Ishikawa (cell line): ENCODE measurements around the gene VWF.

ENCODE experiments used
- CEBPB ChIP-seq: IDR thresholded peaks from 2 replicates; pipeline ENCODE4 v1.6.1; 2012
- CREB1 ChIP-seq: IDR thresholded peaks from 2 replicates; pipeline ENCODE4 v1.6.1; 2012; ENCODE audit warnings: low read depth
- EGR1 ChIP-seq: IDR thresholded peaks from 2 replicates; pipeline ENCODE4 v1.6.1; 2012
- EP300 ChIP-seq: IDR thresholded peaks from 2 replicates; pipeline ENCODE4 v1.6.1; 2012; ENCODE audit warnings: borderline replicate concordance
- FOXM1 ChIP-seq: IDR thresholded peaks from 2 replicates; pipeline ENCODE4 v1.6.1; 2012; ENCODE audit warnings: low read depth, borderline replicate concordance
- NFIC ChIP-seq: IDR thresholded peaks from 2 replicates; pipeline ENCODE4 v1.6.1; 2012
- RAD21 ChIP-seq: IDR thresholded peaks from 2 replicates; pipeline ENCODE4 v1.6.1; 2012; ENCODE audit warnings: low read depth
- REST ChIP-seq: IDR thresholded peaks from 2 replicates; pipeline ENCODE4 v1.6.1; 2012; ENCODE audit warnings: low read depth, mild to moderate bottlenecking
- TAF1 ChIP-seq: IDR thresholded peaks from 2 replicates; pipeline ENCODE4 v1.6.1; 2012; ENCODE audit warnings: low read depth, mild to moderate bottlenecking
- TCF12 ChIP-seq: IDR thresholded peaks from 2 replicates; pipeline ENCODE4 v1.6.1; 2012; ENCODE audit warnings: low read depth
- TEAD4 ChIP-seq: IDR thresholded peaks from 2 replicates; pipeline ENCODE4 v1.6.1; 2012
- YY1 ChIP-seq: IDR thresholded peaks from 2 replicates; pipeline ENCODE4 v1.6.1; 2012; ENCODE audit warnings: low read depth
- ZBTB7A ChIP-seq: IDR thresholded peaks from 2 replicates; pipeline ENCODE4 v1.6.1; 2012; ENCODE audit warnings: low read depth
- TF ChIP-seq, protein P1 (sequence below): IDR thresholded peaks from 2 replicates; pipeline ENCODE4 v1.6.1; 2012
- TF ChIP-seq, protein P2 (sequence below): IDR thresholded peaks from 2 replicates; pipeline ENCODE4 v1.6.1; 2012

VWF gene

DNA sequence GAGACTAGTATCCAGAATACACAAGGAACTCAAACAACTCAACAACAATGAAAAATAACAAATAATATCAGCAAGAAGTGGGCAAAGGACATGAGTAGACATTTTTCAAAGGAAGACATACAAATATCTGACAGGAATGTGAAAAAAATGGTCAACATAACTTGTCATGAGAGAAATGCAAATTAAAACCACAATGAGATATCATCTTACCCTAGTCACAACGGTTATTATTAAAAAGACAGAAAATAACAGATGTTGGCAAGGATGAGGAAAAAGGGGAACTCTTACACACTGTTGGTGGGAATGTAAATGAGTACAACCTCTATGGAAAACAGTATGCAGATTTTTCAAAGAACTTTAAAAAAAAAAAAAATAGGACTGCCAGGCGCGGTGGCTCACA lies 20.4 kb downstream of the VWF start:
- TF ChIP-seq CEBPB: no peak
- no peak for TF ChIP-seq REST
- TF ChIP-seq, protein P1, sequence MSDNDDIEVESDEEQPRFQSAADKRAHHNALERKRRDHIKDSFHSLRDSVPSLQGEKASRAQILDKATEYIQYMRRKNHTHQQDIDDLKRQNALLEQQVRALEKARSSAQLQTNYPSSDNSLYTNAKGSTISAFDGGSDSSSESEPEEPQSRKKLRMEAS: no peak
- no peak for TF ChIP-seq EGR1
- TF ChIP-seq TCF12: no peak
- no peak for TF ChIP-seq RAD21
- TF ChIP-seq ZBTB7A: no peak
- TF ChIP-seq NFIC: no peak
- no peak for TF ChIP-seq TAF1
- TF ChIP-seq TEAD4: no peak
- no peak for TF ChIP-seq EP300
- TF ChIP-seq YY1: no peak

- no peak for TF ChIP-seq EP300
- no peak for TF ChIP-seq TAF1
- TF ChIP-seq CREB1: no peak
- no peak for TF ChIP-seq REST
- no peak for TF ChIP-seq EGR1
- TF ChIP-seq, protein P2, sequence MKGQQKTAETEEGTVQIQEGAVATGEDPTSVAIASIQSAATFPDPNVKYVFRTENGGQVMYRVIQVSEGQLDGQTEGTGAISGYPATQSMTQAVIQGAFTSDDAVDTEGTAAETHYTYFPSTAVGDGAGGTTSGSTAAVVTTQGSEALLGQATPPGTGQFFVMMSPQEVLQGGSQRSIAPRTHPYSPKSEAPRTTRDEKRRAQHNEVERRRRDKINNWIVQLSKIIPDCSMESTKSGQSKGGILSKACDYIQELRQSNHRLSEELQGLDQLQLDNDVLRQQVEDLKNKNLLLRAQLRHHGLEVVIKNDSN: no peak
- no peak for TF ChIP-seq TEAD4
- no peak for TF ChIP-seq YY1
Measured at GRCh38 chr12:6099316-6099715, 25.2 kb downstream of the VWF start.

DNA sequence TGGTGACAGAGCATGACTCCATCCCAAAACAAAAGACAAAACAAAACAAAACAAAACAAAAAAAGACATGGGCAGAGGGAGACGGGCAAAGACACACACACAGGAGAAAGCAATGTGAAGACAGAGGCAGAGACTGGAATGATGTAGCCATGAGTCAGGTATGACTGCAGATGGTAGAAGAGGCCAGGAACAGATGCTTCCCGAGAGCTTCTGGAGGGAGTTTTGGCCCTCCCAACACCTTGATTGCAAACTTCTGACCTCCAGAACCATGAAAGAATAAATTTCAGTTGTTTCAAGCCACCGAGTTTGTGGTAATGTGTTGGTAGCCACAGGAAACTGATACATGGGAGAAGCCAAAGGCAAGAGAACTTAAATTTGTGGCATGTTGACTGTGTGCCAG lies 27.1 kb downstream of the VWF start:
- TF ChIP-seq REST (no peak), TAF1 (no peak), TEAD4 (no peak), EP300 (no peak), CREB1 (no peak), FOXM1 (no peak), RAD21 (no peak), EGR1 (no peak), YY1 (no peak), TCF12 (no peak)
- TF ChIP-seq, protein P1: no peak
- TF ChIP-seq, protein P2: no peak

DNA sequence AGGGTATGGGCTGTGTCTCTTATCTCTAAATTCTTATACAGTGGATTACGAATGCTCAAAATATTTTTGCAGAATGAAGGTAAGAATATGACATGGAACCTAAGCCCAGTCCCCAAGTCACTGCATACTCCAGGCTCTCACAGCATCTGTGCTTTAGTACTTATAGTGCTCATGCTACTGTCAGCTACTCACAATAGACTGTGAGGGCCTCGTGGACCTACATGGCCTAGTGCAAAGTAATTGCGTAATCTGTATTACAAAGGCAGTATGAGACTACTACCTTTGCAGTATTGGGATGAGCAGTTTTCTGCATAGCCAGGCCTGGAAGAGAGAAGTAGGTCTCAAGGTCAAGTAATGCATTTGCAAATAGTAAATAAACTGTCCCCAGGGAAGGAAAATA lies 27.9 kb downstream of the VWF start:
- TF ChIP-seq CEBPB (peak; percentile 69), REST (no peak)
